Esophagus muscularis mucosa (tissue), 4 donors: Measurements from ENCODE around the gene PDCD1. TPM values are rescaled to one million over a fixed set of nuclear protein-coding genes. Genes with fewer than 3 reads are reported as not detected.

Experiments used
- DNase-seq: peaks from one replicate; pipeline ENCODE4 v3.0.0-alpha.2; 2017; ENCODE audit errors: extremely low spot score
- H3K27ac ChIP-seq, 4 donors: fragments of 200-600 bp; sonication (generic); replicated peaks in 1 of 4; 1 replicate in 3 of 4; 2 replicates in 1 of 4; pipeline ENCODE4 v1.5.1; 2016 to 2019; ENCODE audit warnings: mild to moderate bottlenecking in 1 of 4
- H3K27me3 ChIP-seq, 4 donors: fragments of 200-600 bp; sonication (generic); one replicate each; pipeline versions ENCODE4 v1.5.1 to v1.6.0; 2016 to 2019
- H3K36me3 ChIP-seq, 4 donors: fragments of 200-600 bp; sonication (generic); one replicate each; pipeline ENCODE4 v1.5.1; 2016 to 2019
- H3K4me1 ChIP-seq, 4 donors: fragments of 200-600 bp; sonication (generic); one replicate each; pipeline ENCODE4 v1.5.1; 2016 to 2019
- H3K4me3 ChIP-seq, 4 donors: fragments of 200-600 bp; sonication (generic); 1 replicate in 2 of 4; 2 replicates in 2 of 4; pipeline ENCODE4 v1.5.1; 2016 to 2019; ENCODE audit warnings: mild to moderate bottlenecking in 4 of 4, moderate library complexity in 1 of 4
- H3K9me3 ChIP-seq, 4 donors: fragments of 200-600 bp; sonication (generic); 1 replicate in 3 of 4; 2 replicates in 1 of 4; pipeline ENCODE4 v1.5.1; 2016 to 2019
- EP300 ChIP-seq: sonication (generic); formaldehyde crosslinking; IDR thresholded peaks from one replicate; pipeline ENCODE4 v1.6.1; 2017; ENCODE audit warnings: antibody characterized with exemption
- POLR2A ChIP-seq: fragments of 450-650 bp; IDR thresholded peaks from one replicate; pipeline ENCODE4 v1.6.1; 2017; ENCODE audit warnings: antibody characterized with exemption, moderate library complexity, mild to moderate bottlenecking, low read depth
- POLR2AphosphoS5 ChIP-seq, 2 donors: sonication (generic); formaldehyde crosslinking; IDR thresholded peaks; one replicate each; pipeline ENCODE4 v1.6.1; 2017; ENCODE audit warnings: antibody characterized with exemption in 2 of 2
- WGBS: methylation state at CpG from one replicate; pipeline ENCODE4 v1.1.5; 2018; 5-methylcytosine and 5-hydroxymethylcytosine counted together
- intact Hi-C: fragments of 100-400 bp; cut with DNase I; formaldehyde crosslinking; loops from one replicate; pipeline ENCODE4 v1.15.1; 2023
- total RNA-seq, 4 donors: library from RNA; depleted of rRNA; stranded (reverse); fragments of >200 nt; gene quantifications; one replicate each; pipeline versions ENCODE4 v1.1.0 to v1.2.1, GENCODE V29; 2016
- TF ChIP-seq, protein P1 (sequence below), 3 experiments: fragments of 200-600 bp in 2 of 3; fragments of 450-650 bp in 1 of 3; sonication (generic) in 2 of 3; IDR thresholded peaks; one replicate each; pipeline ENCODE4 v1.5.1; 2017 to 2019; ENCODE audit warnings: antibody characterized with exemption in 3 of 3, mild to moderate bottlenecking in 2 of 3, moderate library complexity in 1 of 3

PDCD1 gene
- total RNA-seq, 4 donors from 2014 or later = 0.11 to 2.5 (median 1.2) TPM

DNA sequence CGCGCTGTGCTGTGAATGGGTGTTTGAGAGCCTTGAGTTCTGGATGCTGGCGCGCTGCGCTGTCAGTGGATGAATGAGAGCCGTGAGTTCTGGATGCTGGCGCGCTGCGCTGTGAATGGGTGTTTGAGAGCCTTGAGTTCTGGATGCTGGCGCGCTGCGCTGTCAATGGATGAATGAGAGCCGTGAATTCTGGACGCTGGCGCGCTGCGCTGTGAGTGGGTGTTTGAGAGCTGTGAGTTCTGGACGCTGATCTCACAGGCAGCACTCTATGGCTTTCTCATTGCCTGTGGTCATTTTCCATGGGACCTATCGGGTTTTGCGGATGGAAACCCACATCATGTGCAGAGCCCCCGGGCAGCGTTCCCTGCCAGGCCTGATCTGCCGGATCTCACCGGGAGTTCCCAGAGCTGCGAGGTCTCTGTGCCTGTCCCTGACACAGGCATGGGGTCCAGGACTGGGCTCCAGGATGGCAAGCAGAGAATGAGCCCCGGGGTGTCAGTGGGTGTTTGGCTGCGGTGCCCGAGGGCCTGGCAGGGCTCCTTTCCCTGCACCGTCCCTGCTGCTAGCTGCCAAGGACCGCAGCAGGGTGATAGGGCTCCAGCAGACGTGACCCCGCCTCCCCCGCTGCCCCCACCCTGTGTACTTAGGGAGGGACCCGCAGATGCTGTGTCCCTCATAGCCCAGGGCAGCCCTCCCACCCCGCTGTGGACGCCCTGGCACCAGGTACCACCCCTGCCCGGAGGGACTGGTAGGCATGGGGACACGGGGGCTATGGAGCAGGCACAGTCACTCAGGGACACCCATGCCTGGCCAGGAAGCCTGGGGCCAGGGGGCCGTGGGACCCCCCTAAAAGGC is 9.7 kb downstream of the PDCD1 start:
- no peak overlapping the region for H3K4me3 ChIP-seq
- no peak for TF ChIP-seq EP300
- no peak for DNase-seq
- no peaks in the 10 kb centered on the region for H3K36me3 ChIP-seq
- WGBS = 89% methylated on average over 24 of the region's 39 CpGs
- H3K9me3 ChIP-seq = no peaks in the 10 kb centered on the region
- no peak overlapping the region for H3K27ac ChIP-seq
- H3K27me3 ChIP-seq = no peaks in the 10 kb centered on the region
- peaks cover 11 to 19% (median 15%) of the 10 kb centered on the region in 4 donors for H3K4me1 ChIP-seq
- intact Hi-C loops = no loop called here

DNA sequence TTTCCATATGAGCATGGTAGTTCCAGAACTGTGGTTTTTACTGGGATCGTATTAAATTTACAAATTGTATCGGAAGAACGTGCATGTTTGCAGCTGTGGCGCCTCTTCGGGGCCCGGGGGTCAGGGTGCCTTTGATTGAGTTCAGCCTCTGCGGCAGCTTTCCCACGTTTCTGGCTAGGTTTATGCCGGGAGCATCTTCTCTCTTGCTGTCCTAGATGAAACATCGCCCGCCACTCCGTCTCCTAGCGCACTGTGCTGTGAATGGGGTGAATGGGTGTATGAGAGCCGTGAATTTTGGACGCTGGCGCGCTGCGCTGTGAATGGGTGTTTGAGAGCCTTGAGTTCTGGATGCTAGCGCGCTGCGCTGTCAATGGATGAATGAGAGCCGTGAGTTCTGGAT is 12.3 kb downstream of the PDCD1 start:
- intact Hi-C loops = no loop called here
- H3K4me1 ChIP-seq = peaks cover 11 to 35% (median 26%) of the 10 kb centered on the region in 4 donors
- H3K27me3 ChIP-seq = no peaks in the 10 kb centered on the region
- H3K9me3 ChIP-seq = no peaks in the 10 kb centered on the region
- 79% methylated on average over 18 of the region's 22 CpGs for WGBS
- no peak overlapping the region for H3K27ac ChIP-seq
- no peak for DNase-seq
- no peaks in the 10 kb centered on the region for H3K36me3 ChIP-seq
- no peak overlapping the region for H3K4me3 ChIP-seq
- TF ChIP-seq POLR2AphosphoS5 (IDR thresholded peaks at IDR 0.05) (no peak), POLR2A (no peak), EP300 (no peak)
- TF ChIP-seq, protein P1, sequence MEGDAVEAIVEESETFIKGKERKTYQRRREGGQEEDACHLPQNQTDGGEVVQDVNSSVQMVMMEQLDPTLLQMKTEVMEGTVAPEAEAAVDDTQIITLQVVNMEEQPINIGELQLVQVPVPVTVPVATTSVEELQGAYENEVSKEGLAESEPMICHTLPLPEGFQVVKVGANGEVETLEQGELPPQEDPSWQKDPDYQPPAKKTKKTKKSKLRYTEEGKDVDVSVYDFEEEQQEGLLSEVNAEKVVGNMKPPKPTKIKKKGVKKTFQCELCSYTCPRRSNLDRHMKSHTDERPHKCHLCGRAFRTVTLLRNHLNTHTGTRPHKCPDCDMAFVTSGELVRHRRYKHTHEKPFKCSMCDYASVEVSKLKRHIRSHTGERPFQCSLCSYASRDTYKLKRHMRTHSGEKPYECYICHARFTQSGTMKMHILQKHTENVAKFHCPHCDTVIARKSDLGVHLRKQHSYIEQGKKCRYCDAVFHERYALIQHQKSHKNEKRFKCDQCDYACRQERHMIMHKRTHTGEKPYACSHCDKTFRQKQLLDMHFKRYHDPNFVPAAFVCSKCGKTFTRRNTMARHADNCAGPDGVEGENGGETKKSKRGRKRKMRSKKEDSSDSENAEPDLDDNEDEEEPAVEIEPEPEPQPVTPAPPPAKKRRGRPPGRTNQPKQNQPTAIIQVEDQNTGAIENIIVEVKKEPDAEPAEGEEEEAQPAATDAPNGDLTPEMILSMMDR (IDR thresholded peaks at IDR 0.05) = no peak

DNA sequence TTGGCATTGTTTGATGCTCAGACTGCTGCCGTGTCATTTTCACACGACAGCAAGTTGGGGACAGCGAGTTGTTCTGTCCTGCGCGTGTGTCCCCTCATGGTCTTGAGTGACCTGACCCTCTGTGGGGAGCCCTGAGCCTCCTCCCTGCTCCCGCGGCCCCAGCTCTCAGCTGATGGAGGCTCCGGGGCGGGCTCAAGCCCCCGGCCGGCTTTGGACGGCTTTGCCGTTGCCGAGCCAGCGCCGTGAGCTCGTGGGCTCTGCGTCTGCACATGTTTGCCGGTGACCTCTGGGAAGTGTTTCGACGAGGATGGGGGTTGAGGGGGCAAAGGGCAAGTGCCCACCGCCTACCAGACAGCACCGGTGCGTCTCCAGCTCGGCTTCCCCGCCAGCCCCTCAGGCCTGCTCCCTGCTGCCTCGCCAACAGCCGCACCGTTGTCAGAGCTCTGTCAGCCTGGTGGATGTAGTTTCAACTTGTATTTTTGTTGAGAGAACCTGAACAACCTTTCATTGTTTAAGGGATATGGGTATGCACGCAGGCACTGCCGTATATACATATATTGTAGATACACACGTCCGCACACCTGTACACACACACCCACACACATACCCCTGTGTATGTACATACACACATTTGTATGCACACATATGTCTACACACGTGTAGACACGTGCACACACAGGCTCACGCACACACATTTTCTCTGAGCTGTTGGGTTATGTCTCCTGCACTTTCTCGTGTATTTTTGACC is 13.7 kb downstream of the PDCD1 start:
- TF ChIP-seq POLR2AphosphoS5 (IDR thresholded peaks at IDR 0.05) = no peak
- TF ChIP-seq, protein P1 (IDR thresholded peaks at IDR 0.05) = no peak
- TF ChIP-seq POLR2A = no peak
- H3K27me3 ChIP-seq = no peaks in the 10 kb centered on the region
- intact Hi-C loops = no loop called here
- peak overlapping the region in 2 of 4 donors; percentile 76 to 78 for H3K27ac ChIP-seq
- H3K4me3 ChIP-seq = peak overlapping the region; percentile 51 to 65 (median 54)
- H3K36me3 ChIP-seq = no peaks in the 10 kb centered on the region
- peaks cover 11 to 35% (median 26%) of the 10 kb centered on the region in 4 donors for H3K4me1 ChIP-seq
- H3K9me3 ChIP-seq = no peaks in the 10 kb centered on the region
- 86% methylated on average over 21 of the region's 37 CpGs for WGBS
- DNase-seq = no peak

DNA sequence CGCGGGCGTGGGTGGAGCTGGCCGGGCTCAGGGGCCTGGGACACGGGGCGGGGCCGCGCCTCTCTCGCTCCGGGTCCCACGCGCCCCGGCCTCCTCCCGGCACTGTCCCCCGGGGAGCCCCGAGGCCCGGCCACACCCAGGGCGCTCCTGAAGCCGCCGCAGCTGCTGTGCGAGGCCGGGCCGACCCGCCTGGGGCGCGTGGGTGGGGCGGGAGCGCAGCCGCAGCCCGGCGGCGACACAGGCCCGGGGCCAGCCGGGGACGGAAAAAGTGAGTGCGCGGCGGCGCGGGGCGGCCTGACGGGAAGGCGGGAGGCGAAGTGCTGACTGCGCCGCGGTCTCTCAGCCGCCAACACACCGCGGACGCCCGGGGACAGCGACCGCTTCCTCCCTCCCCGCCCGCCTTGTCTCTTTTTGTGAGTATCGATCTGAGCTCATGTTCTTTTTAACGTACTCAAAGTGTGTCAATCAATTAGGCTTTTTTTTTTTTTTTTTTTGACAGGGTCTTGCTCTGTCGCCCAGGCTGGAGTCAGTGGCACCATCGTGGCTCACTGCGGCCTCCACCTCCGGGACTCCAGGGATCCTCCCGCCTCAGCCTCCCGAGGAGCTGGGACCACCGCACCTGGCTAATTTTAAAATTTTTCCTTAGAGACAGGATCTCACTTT is 14.5 kb downstream of the PDCD1 start:
- peak overlapping the region; percentile 63 to 78 (median 74) for H3K27ac ChIP-seq
- 8% methylated on average over 41 of the region's 65 CpGs for WGBS
- intact Hi-C loops = no loop called here

More for the DNA sequence above, 14.5 kb downstream of the PDCD1 start:
- Histone ChIP-seq H3K27me3 (no peaks in the 10 kb centered on the region), H3K9me3 (no peaks in the 10 kb centered on the region), H3K4me1 (peaks cover 11 to 35% (median 26%) of the 10 kb centered on the region in 4 donors), H3K36me3 (no peaks in the 10 kb centered on the region), H3K4me3 (peak overlapping the region; percentile 51 to 65 (median 54))
- TF ChIP-seq, protein P1 (IDR thresholded peaks at IDR 0.05) = peak; percentile 16 to 36 (median 35)
- TF ChIP-seq POLR2A (no peak), POLR2AphosphoS5 (IDR thresholded peaks at IDR 0.05) (peak; percentile 62 to 71)
- no peak for DNase-seq
